ENCODE measurements around the gene INAFM1.

- TF ChIP-seq CTCF (IDR thresholded peaks at IDR 0.05 in 2 of 3, conservative IDR thresholded peaks at IDR 0.05 in 1 of 3; ENCODE audit: insufficient read depth in 2 of 3, low read depth in 1 of 3, low read length in 3 of 3) (no peak), POLR3A (IDR thresholded peaks at IDR 0.05; ENCODE audit: borderline replicate concordance, extremely low read depth, insufficient read depth, insufficient read length) (no peak), BCL6 (CRISPR knock-in tag; IDR thresholded peaks at IDR 0.05) (no peak), ZEB2 (IDR thresholded peaks at IDR 0.05) (no peak), CTCFL (IDR thresholded peaks at IDR 0.05; ENCODE audit: borderline replicate concordance, insufficient read depth, low read depth, low read length, poor library complexity, severe bottlenecking) (no peak), FOXA3 (CRISPR knock-in tag; conservative IDR thresholded peaks at IDR 0.05 in 1 of 2, IDR thresholded peaks at IDR 0.05 in 1 of 2) (no peak)
Measured at GRCh38 chr19:47302249-47302648, 27.6 kb downstream of the INAFM1 start.

All from K562 (cell line).